ENCODE results near the gene RALGAPA2.

Gene RALGAPA2

GRCh38 chr20:20641783-20642182 is 70.7 kb downstream of the RALGAPA2 start:
- Mint-ChIP-seq H3K9me3 (no peaks in the 10 kb centered on the region), H3K4me1 (no peaks in the 10 kb centered on the region), H3K4me3 (no peak overlapping the region), H3K27me3 (no peaks in the 10 kb centered on the region), H3K36me3 (ENCODE audit: low read depth) (peaks cover 14% of the 10 kb centered on the region), H3K27ac (no peak overlapping the region)
- ATAC-seq = no peak
- DNase-seq = no peak

GRCh38 chr20:20638878-20639277 is 73.6 kb downstream of the RALGAPA2 start:
- Mint-ChIP-seq H3K4me1 (no peaks in the 10 kb centered on the region), H3K9me3 (no peaks in the 10 kb centered on the region), H3K36me3 (ENCODE audit: low read depth) (peaks cover 29% of the 10 kb centered on the region), H3K27me3 (no peaks in the 10 kb centered on the region), H3K4me3 (no peak overlapping the region), H3K27ac (no peak overlapping the region)
- DNase-seq = no peak
- ATAC-seq = no peak

- Mint-ChIP-seq H3K36me3 (ENCODE audit: low read depth) (peaks cover 30% of the 10 kb centered on the region), H3K4me1 (no peaks in the 10 kb centered on the region), H3K27ac (no peak overlapping the region), H3K27me3 (no peaks in the 10 kb centered on the region), H3K4me3 (no peak overlapping the region), H3K9me3 (no peaks in the 10 kb centered on the region)
- ATAC-seq (no peak), DNase-seq (no peak)
These were observed 74.3 kb downstream of the RALGAPA2 start for GRCh38 chr20:20637998-20638725.

GRCh38 chr20:20635006-20635405 is 77.4 kb downstream of the RALGAPA2 start:
- ATAC-seq (no peak), DNase-seq (no peak)
- Mint-ChIP-seq H3K36me3 (ENCODE audit: low read depth) (peaks cover 32% of the 10 kb centered on the region), H3K4me1 (no peaks in the 10 kb centered on the region), H3K27ac (no peak overlapping the region), H3K27me3 (no peaks in the 10 kb centered on the region), H3K9me3 (no peaks in the 10 kb centered on the region), H3K4me3 (no peak overlapping the region)

GRCh38 chr20:20632644-20633043 is 79.8 kb downstream of the RALGAPA2 start:
- Mint-ChIP-seq H3K4me1 (no peaks in the 10 kb centered on the region), H3K27ac (no peak overlapping the region), H3K4me3 (no peak overlapping the region), H3K9me3 (no peaks in the 10 kb centered on the region), H3K27me3 (no peaks in the 10 kb centered on the region), H3K36me3 (ENCODE audit: low read depth) (peaks cover 37% of the 10 kb centered on the region)
- ATAC-seq = no peak
- DNase-seq = no peak

GRCh38 chr20:20630551-20630950 is 81.9 kb downstream of the RALGAPA2 start:
- H3K27ac Mint-ChIP-seq = no peak overlapping the region
- H3K36me3 Mint-ChIP-seq (ENCODE audit: low read depth) = peaks cover 41% of the 10 kb centered on the region
- no peaks in the 10 kb centered on the region for H3K27me3 Mint-ChIP-seq
- no peak for ATAC-seq
- H3K4me1 Mint-ChIP-seq = no peaks in the 10 kb centered on the region
- no peaks in the 10 kb centered on the region for H3K9me3 Mint-ChIP-seq
- no peak for DNase-seq
- H3K4me3 Mint-ChIP-seq = no peak overlapping the region

- H3K27ac Mint-ChIP-seq = no peak overlapping the region
- DNase-seq (no peak), ATAC-seq (no peak)
- H3K4me3 Mint-ChIP-seq = no peak overlapping the region
- peaks cover 34% of the 10 kb centered on the region for H3K36me3 Mint-ChIP-seq (ENCODE audit: low read depth)
- H3K4me1 Mint-ChIP-seq = no peaks in the 10 kb centered on the region
- no peaks in the 10 kb centered on the region for H3K9me3 Mint-ChIP-seq
- H3K27me3 Mint-ChIP-seq = no peaks in the 10 kb centered on the region
These were observed 82.8 kb downstream of the RALGAPA2 start for GRCh38 chr20:20629556-20630188.

- H3K27me3 Mint-ChIP-seq = no peaks in the 10 kb centered on the region
- peaks cover 26% of the 10 kb centered on the region for H3K36me3 Mint-ChIP-seq (ENCODE audit: low read depth)
- H3K27ac Mint-ChIP-seq = no peak overlapping the region
- H3K4me1 Mint-ChIP-seq = no peaks in the 10 kb centered on the region
- no peak for DNase-seq
- no peak for ATAC-seq
- H3K4me3 Mint-ChIP-seq = no peak overlapping the region
- no peaks in the 10 kb centered on the region for H3K9me3 Mint-ChIP-seq
These were observed 84.1 kb downstream of the RALGAPA2 start for GRCh38 chr20:20628314-20628713.

GRCh38 chr20:20627471-20627870 is 85.0 kb downstream of the RALGAPA2 start:
- H3K27me3 Mint-ChIP-seq = no peaks in the 10 kb centered on the region
- H3K4me1 Mint-ChIP-seq = no peaks in the 10 kb centered on the region
- no peak overlapping the region for H3K4me3 Mint-ChIP-seq
- ATAC-seq (no peak), DNase-seq (no peak)
- no peaks in the 10 kb centered on the region for H3K9me3 Mint-ChIP-seq
- H3K27ac Mint-ChIP-seq = no peak overlapping the region
- H3K36me3 Mint-ChIP-seq (ENCODE audit: low read depth) = peaks cover 24% of the 10 kb centered on the region

- no peaks in the 10 kb centered on the region for H3K9me3 Mint-ChIP-seq
- H3K27ac Mint-ChIP-seq = no peak overlapping the region
- H3K4me1 Mint-ChIP-seq = no peaks in the 10 kb centered on the region
- DNase-seq = no peak
- H3K4me3 Mint-ChIP-seq = no peak overlapping the region
- H3K36me3 Mint-ChIP-seq (ENCODE audit: low read depth) = peaks cover 21% of the 10 kb centered on the region
- ATAC-seq = no peak
- no peaks in the 10 kb centered on the region for H3K27me3 Mint-ChIP-seq
These were observed 87.5 kb downstream of the RALGAPA2 start for GRCh38 chr20:20624914-20625313.

GRCh38 chr20:20621195-20621594 is 91.2 kb downstream of the RALGAPA2 start:
- ATAC-seq (no peak), DNase-seq (no peak)
- H3K36me3 Mint-ChIP-seq (ENCODE audit: low read depth) = peaks cover 11% of the 10 kb centered on the region
- no peak overlapping the region for H3K4me3 Mint-ChIP-seq
- H3K4me1 Mint-ChIP-seq = no peaks in the 10 kb centered on the region
- no peaks in the 10 kb centered on the region for H3K27me3 Mint-ChIP-seq
- no peak overlapping the region for H3K27ac Mint-ChIP-seq
- no peaks in the 10 kb centered on the region for H3K9me3 Mint-ChIP-seq

GRCh38 chr20:20614391-20614790 is 98.1 kb downstream of the RALGAPA2 start:
- Mint-ChIP-seq H3K4me1 (no peaks in the 10 kb centered on the region), H3K9me3 (no peaks in the 10 kb centered on the region), H3K36me3 (ENCODE audit: low read depth) (peaks cover 15% of the 10 kb centered on the region), H3K27ac (no peak overlapping the region), H3K4me3 (no peak overlapping the region), H3K27me3 (no peaks in the 10 kb centered on the region)
- no peak for DNase-seq
- ATAC-seq = no peak

GRCh38 chr20:20612251-20612650 is 100.2 kb downstream of the RALGAPA2 start:
- DNase-seq (no peak), ATAC-seq (no peak)
- Mint-ChIP-seq H3K27me3 (no peaks in the 10 kb centered on the region), H3K4me1 (no peaks in the 10 kb centered on the region), H3K27ac (no peak overlapping the region), H3K36me3 (ENCODE audit: low read depth) (peaks cover 9% of the 10 kb centered on the region), H3K4me3 (no peak overlapping the region), H3K9me3 (no peaks in the 10 kb centered on the region)

GRCh38 chr20:20611167-20611566 is 101.3 kb downstream of the RALGAPA2 start:
- Mint-ChIP-seq H3K4me3 (no peak overlapping the region), H3K27ac (no peak overlapping the region), H3K27me3 (no peaks in the 10 kb centered on the region), H3K4me1 (no peaks in the 10 kb centered on the region), H3K9me3 (no peaks in the 10 kb centered on the region), H3K36me3 (ENCODE audit: low read depth) (peaks cover 9% of the 10 kb centered on the region)
- DNase-seq (no peak), ATAC-seq (no peak)

- H3K4me1 Mint-ChIP-seq = no peaks in the 10 kb centered on the region
- no peak overlapping the region for H3K27ac Mint-ChIP-seq
- no peaks in the 10 kb centered on the region for H3K9me3 Mint-ChIP-seq
- no peaks in the 10 kb centered on the region for H3K27me3 Mint-ChIP-seq
- H3K36me3 Mint-ChIP-seq (ENCODE audit: low read depth) = peaks cover 4% of the 10 kb centered on the region
- DNase-seq (no peak), ATAC-seq (no peak)
- no peak overlapping the region for H3K4me3 Mint-ChIP-seq
These were observed 102.9 kb downstream of the RALGAPA2 start for GRCh38 chr20:20609522-20609921.
